ENCODE measurements around the gene GSG1L.
"Not testable (repeated sequence)": the region's sequence is repeated elsewhere in the genome, so short reads cannot be mapped to it uniquely, and the experiment has no call there.

GSG1L gene

GRCh38 chr16:27890006-27890405, 173.5 kb downstream of the GSG1L start:
- no peak overlapping the region for H3K4me3 ChIP-seq (ENCODE audit: low read depth, low read length)
- no peak for DNase-seq (ENCODE audit: low read depth)
- TF ChIP-seq CTCF (IDR thresholded peaks at IDR 0.05; ENCODE audit: insufficient read depth, low read depth, low read length, missing control alignments), result no peak

GRCh38 chr16:27883576-27883975, 179.9 kb downstream of the GSG1L start:
- no peak for DNase-seq (ENCODE audit: low read depth)
- no peak for TF ChIP-seq CTCF (IDR thresholded peaks at IDR 0.05; ENCODE audit: insufficient read depth, low read depth, low read length, missing control alignments)

GRCh38 chr16:27880287-27880686, 183.2 kb downstream of the GSG1L start:
- no peak for DNase-seq (ENCODE audit: low read depth)
- TF ChIP-seq CTCF (IDR thresholded peaks at IDR 0.05; ENCODE audit: insufficient read depth, low read depth, low read length, missing control alignments), result no peak
- no peak overlapping the region for H3K4me3 ChIP-seq (ENCODE audit: low read depth, low read length)

More at GRCh38 chr16:27883576-27883975, 179.9 kb downstream of the GSG1L start:
- no peak overlapping the region for H3K4me3 ChIP-seq (ENCODE audit: low read depth, low read length)

- H3K4me3 ChIP-seq (ENCODE audit: low read depth, low read length), result no peak overlapping the region
- no peak for TF ChIP-seq CTCF (IDR thresholded peaks at IDR 0.05; ENCODE audit: insufficient read depth, low read depth, low read length, missing control alignments)
- DNase-seq (ENCODE audit: low read depth), result no peak
These were observed 183.8 kb downstream of the GSG1L start for GRCh38 chr16:27879601-27880247.

GRCh38 chr16:27872627-27873026, 190.9 kb downstream of the GSG1L start:
- not testable (repeated sequence) for DNase-seq (ENCODE audit: low read depth); H3K4me3 ChIP-seq (ENCODE audit: low read depth, low read length)

- TF ChIP-seq CTCF (IDR thresholded peaks at IDR 0.05; ENCODE audit: insufficient read depth, low read depth, low read length, missing control alignments), result no peak
- DNase-seq (ENCODE audit: low read depth), result no peak
- no peak overlapping the region for H3K4me3 ChIP-seq (ENCODE audit: low read depth, low read length)
These were observed 193.3 kb downstream of the GSG1L start for GRCh38 chr16:27870116-27870798.

- no peak for DNase-seq (ENCODE audit: low read depth)
- no peak for TF ChIP-seq CTCF (IDR thresholded peaks at IDR 0.05; ENCODE audit: insufficient read depth, low read depth, low read length, missing control alignments)
- no peak overlapping the region for H3K4me3 ChIP-seq (ENCODE audit: low read depth, low read length)
These were observed 194.1 kb downstream of the GSG1L start for GRCh38 chr16:27869411-27869810.

All from GM12865 (cell line).